Epidermal melanocyte (primary cell): ENCODE data around the gene SLC66A2.

Experiments used
- DNase-seq: peaks from one replicate; pipeline ENCODE4 v3.0.0; 2011; ENCODE audit warnings: low spot score; ENCODE audit not compliant: insufficient read length

SLC66A2 gene

GRCh38 chr18:79938196-79938595, 13.3 kb downstream of the SLC66A2 start:
- DNase-seq: no peak

- DNase-seq: no peak
These were observed 14.2 kb downstream of the SLC66A2 start for GRCh38 chr18:79937103-79937860.

- no peak for DNase-seq
These were observed 14.8 kb downstream of the SLC66A2 start for GRCh38 chr18:79936641-79937040.

- DNase-seq: no peak
These were observed 15.5 kb downstream of the SLC66A2 start for GRCh38 chr18:79935925-79936324.

- no peak for DNase-seq
These were observed 16.0 kb downstream of the SLC66A2 start for GRCh38 chr18:79935499-79935898.

- no peak for DNase-seq
These were observed 16.4 kb downstream of the SLC66A2 start for GRCh38 chr18:79935098-79935480.

GRCh38 chr18:79934311-79935097, 16.9 kb downstream of the SLC66A2 start:
- DNase-seq: no peak

- no peak for DNase-seq
These were observed 17.7 kb downstream of the SLC66A2 start for GRCh38 chr18:79933765-79934164.

- no peak for DNase-seq
These were observed 18.5 kb downstream of the SLC66A2 start for GRCh38 chr18:79932907-79933306.

- DNase-seq: no peak
These were observed 20.0 kb downstream of the SLC66A2 start for GRCh38 chr18:79931475-79931874.

GRCh38 chr18:79930020-79930642, 21.3 kb downstream of the SLC66A2 start:
- no peak for DNase-seq

GRCh38 chr18:79928563-79928960, 22.9 kb downstream of the SLC66A2 start:
- DNase-seq: no peak

- no peak for DNase-seq
These were observed 23.6 kb downstream of the SLC66A2 start for GRCh38 chr18:79927607-79928562.

GRCh38 chr18:79926715-79927606, 24.5 kb downstream of the SLC66A2 start:
- no peak for DNase-seq

GRCh38 chr18:79926306-79926705, 25.1 kb downstream of the SLC66A2 start:
- DNase-seq: no peak

- DNase-seq: no peak
These were observed 26.4 kb downstream of the SLC66A2 start for GRCh38 chr18:79924814-79925731.

- no peak for DNase-seq
These were observed 27.4 kb downstream of the SLC66A2 start for GRCh38 chr18:79923896-79924585.

GRCh38 chr18:79922971-79923411, 28.5 kb downstream of the SLC66A2 start:
- DNase-seq: no peak
